ENCODE data around the gene TESK1.

The TESK1 gene

GRCh38 chr9:35619800-35620158, 14.7 kb downstream of the TESK1 start:
- peaks cover 0 to 12% of the 10 kb centered on the region in 2 donors for H3K27me3 ChIP-seq
- H3K9me3 ChIP-seq: no peaks in the 10 kb centered on the region
- no peak for DNase-seq
- H3K36me3 ChIP-seq: no peaks in the 10 kb centered on the region
- H3K27ac ChIP-seq: no peak overlapping the region
- TF ChIP-seq CTCF (IDR thresholded peaks at IDR 0.05): no peak
- H3K4me3 ChIP-seq: no peak overlapping the region
- H3K4me1 ChIP-seq: peaks cover 0 to 11% (median 10%) of the 10 kb centered on the region in 4 donors
- intact Hi-C loops (cut with DNase I; ENCODE audit: low total_unique reads): no loop called here

GRCh38 chr9:35627575-35627974, 22.5 kb downstream of the TESK1 start:
- H3K4me1 ChIP-seq: no peaks in the 10 kb centered on the region
- peak in 1 of 2 donors; percentile 3 for DNase-seq
- H3K27me3 ChIP-seq: no peaks in the 10 kb centered on the region
- no peak overlapping the region for H3K4me3 ChIP-seq
- H3K27ac ChIP-seq: no peak overlapping the region
- no peak for TF ChIP-seq CTCF (IDR thresholded peaks at IDR 0.05)
- no peaks in the 10 kb centered on the region for H3K36me3 ChIP-seq
- intact Hi-C loops (cut with DNase I; ENCODE audit: low total_unique reads): no loop called here
- H3K9me3 ChIP-seq: no peaks in the 10 kb centered on the region

DNA sequence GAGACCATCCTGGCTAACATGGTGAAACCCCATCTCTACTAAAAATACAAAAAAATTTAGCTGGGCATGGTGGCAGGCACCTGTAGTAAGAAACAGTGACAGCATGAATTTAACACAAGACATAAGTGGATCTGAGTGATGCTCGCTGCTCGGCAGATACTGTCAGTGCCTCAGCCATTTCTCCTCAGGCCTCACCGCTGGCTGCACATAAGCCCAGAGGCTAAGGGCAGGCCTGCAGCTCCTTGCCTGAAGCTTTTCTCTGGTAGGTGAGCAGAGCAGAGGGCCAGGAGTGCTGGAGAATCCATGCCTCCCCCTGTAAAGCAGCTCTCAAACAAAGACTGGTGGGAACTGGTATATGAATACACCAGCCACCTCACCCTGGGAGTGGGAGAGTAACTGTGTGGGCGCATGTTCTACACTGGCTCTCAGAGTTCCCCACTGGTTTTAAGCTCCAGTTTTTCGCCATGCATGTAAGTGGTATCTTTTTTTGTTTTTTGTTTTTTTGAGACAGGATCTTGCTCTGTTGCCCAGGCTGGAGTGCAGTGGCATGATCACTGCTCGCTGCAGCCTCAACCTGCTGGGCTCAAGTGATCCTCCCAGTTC, 23.4 kb downstream of the TESK1 start:
- Histone ChIP-seq H3K9me3 (no peaks in the 10 kb centered on the region), H3K4me3 (no peak overlapping the region), H3K36me3 (no peaks in the 10 kb centered on the region), H3K27me3 (no peaks in the 10 kb centered on the region), H3K27ac (no peak overlapping the region), H3K4me1 (no peaks in the 10 kb centered on the region)
- intact Hi-C loops (cut with DNase I; ENCODE audit: low total_unique reads): no loop called here
- DNase-seq: peak in 1 of 2 donors; percentile 37
- no peak for TF ChIP-seq CTCF (IDR thresholded peaks at IDR 0.05)

- peak in 1 of 2 donors; percentile 45 for DNase-seq
- TF ChIP-seq CTCF (IDR thresholded peaks at IDR 0.05): no peak
- intact Hi-C loops (cut with DNase I; ENCODE audit: low total_unique reads): no loop called here
- H3K4me1 ChIP-seq: no peaks in the 10 kb centered on the region
- H3K9me3 ChIP-seq: no peaks in the 10 kb centered on the region
- no peak overlapping the region for H3K27ac ChIP-seq
- no peaks in the 10 kb centered on the region for H3K27me3 ChIP-seq
- H3K4me3 ChIP-seq: no peak overlapping the region
- H3K36me3 ChIP-seq: no peaks in the 10 kb centered on the region
Observed at GRCh38 chr9:35629597-35629996, 24.5 kb downstream of the TESK1 start.

- Histone ChIP-seq H3K4me1 (no peaks in the 10 kb centered on the region), H3K36me3 (peaks cover 0 to 3% (median 0%) of the 10 kb centered on the region in 3 donors), H3K4me3 (no peak overlapping the region), H3K27ac (no peak overlapping the region), H3K9me3 (no peaks in the 10 kb centered on the region), H3K27me3 (no peaks in the 10 kb centered on the region)
- intact Hi-C loops (cut with DNase I; ENCODE audit: low total_unique reads): loop anchor here (10.0 kb wide), 1 partner anchor 229 kb away; no protein-coding TSS in a partner anchor
- DNase-seq: peak in 1 of 2 donors; percentile 6
- TF ChIP-seq CTCF (IDR thresholded peaks at IDR 0.05): no peak
Observed at GRCh38 chr9:35635730-35636129, 30.7 kb downstream of the TESK1 start.

All from tibial artery (tissue), 4 donors.